ENCODE results near the gene GLMN. TPM values are rescaled to one million over a fixed set of nuclear protein-coding genes. Genes with fewer than 3 reads are reported as not detected.
A peak's percentile ranks its signal among the peaks of the same experiment; 100 is the strongest.

GLMN gene, protein sequence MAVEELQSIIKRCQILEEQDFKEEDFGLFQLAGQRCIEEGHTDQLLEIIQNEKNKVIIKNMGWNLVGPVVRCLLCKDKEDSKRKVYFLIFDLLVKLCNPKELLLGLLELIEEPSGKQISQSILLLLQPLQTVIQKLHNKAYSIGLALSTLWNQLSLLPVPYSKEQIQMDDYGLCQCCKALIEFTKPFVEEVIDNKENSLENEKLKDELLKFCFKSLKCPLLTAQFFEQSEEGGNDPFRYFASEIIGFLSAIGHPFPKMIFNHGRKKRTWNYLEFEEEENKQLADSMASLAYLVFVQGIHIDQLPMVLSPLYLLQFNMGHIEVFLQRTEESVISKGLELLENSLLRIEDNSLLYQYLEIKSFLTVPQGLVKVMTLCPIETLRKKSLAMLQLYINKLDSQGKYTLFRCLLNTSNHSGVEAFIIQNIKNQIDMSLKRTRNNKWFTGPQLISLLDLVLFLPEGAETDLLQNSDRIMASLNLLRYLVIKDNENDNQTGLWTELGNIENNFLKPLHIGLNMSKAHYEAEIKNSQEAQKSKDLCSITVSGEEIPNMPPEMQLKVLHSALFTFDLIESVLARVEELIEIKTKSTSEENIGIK
- total RNA-seq (2021), result 23.6 and 24.8 TPM in 2 replicates
- long read RNA-seq, transcript GLMN-201 (19 exons, 1,995 nt), result major isoform, 119 of 174 reads
- long read RNA-seq, partial matches to known transcripts, result 6 of 174 reads
- long read RNA-seq, other reads (novel, unspliced or antisense), result 46 of 174 reads

DNA sequence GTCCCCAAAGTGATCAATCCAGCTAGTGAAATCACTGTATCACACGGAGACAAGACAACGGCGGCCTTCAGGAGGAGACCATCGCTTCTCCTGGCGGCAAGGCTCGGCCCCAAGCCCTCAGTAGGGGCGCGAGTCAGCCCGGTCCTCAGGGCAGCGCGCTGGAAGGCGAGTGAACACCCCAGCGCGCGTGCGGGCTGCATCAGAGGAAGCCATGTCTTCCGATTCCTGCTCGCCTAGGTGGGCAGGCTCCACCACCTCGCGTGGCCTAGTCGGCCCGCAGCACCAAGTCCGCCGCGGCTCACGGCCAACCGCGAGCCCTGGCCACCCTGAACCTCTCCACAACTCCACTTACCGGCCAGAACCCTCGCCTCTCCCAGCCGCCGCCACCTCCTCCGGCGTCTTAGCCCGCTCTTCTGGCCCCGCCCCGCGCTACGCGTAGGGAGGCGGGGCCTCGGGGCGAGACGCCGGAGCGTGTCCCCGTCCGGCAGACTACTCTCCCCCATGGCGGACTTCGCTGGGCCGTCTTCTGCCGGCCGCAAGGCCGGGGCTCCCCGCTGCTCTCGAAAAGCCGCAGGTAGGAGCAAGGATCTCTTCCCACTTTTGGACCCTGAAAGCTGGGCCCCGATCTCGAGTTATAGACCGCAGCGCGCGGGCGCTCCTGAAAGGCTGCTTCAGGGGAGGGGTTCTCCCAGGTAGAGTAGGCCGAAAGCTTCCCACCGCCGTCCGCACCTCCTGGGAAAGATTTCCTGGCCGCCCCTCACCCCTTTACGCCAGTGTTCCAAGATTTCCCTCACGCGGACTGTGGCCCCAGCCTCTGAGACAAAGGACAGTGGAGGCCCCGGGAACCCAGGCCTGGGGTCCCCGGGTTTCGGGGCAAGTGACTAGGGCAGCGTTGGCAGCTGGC is at the start of gene GLMN, which contains the start of gene RPAP2:
Gene GLMN, minus strand, starts transcription at position 415 of the 904 bp plus-strand sequence. CDS start 988 bp downstream, outside the sequence.
Gene RPAP2, plus strand, starts transcription at position 487 of the 904 bp plus-strand sequence. Its CDS starts 15 bp downstream, at position 502.
- Histone ChIP-seq H3K4me2 (ENCODE audit: insufficient read depth, insufficient read length, low read length) (peak within 1 kb of the TSS; percentile 68), H4K8ac (replicated peaks; ENCODE audit: insufficient read length, low read depth, low read length) (no peak within 1 kb of the TSS), H2BK20ac (ENCODE audit: low read depth, low read length, poor library complexity, severe bottlenecking) (no peak within 1 kb of the TSS), H2AK5ac (ENCODE audit: insufficient read length, low read length) (no peak within 1 kb of the TSS), H2BK5ac (ENCODE audit: insufficient read length, low read length) (no peak within 1 kb of the TSS), H2BK15ac (ENCODE audit: low read depth, low read length) (no peak within 1 kb of the TSS), H3K23ac (ENCODE audit: insufficient read length, low read depth, low read length) (no peak within 1 kb of the TSS), H3K18ac (ENCODE audit: insufficient read length, low read depth, low read length) (peak within 1 kb of the TSS; percentile 94), H3K4ac (ENCODE audit: low read depth, low read length) (no peak within 1 kb of the TSS), H2AFZ (ENCODE audit: low read length) (no peak within 1 kb of the TSS), H3K56ac (ENCODE audit: insufficient read length, low read depth, low read length) (no peak within 1 kb of the TSS), H4K91ac (ENCODE audit: insufficient read length, low read depth, low read length) (no peak within 1 kb of the TSS), H2BK12ac (ENCODE audit: insufficient read length, low read depth, low read length) (peak within 1 kb of the TSS; percentile 2), H2BK120ac (ENCODE audit: low read depth, low read length, poor library complexity, severe bottlenecking) (no peak within 1 kb of the TSS), H4K20me1 (ENCODE audit: control insufficient read depth, insufficient read depth, insufficient read length) (no peaks in the 10 kb centered on the region), H3K4me1 (ENCODE audit: insufficient read depth, low read length) (no peaks in the 10 kb centered on the region; the same call in 1 of the 2 replicates), H3K27me3 (ENCODE audit: insufficient read depth, low read length) (no peaks in the 10 kb centered on the region), H4K5ac (ENCODE audit: insufficient read length, low read depth, low read length) (no peak within 1 kb of the TSS), H3K27ac (ENCODE audit: insufficient read length, low read depth, low read length) (peak within 1 kb of the TSS; percentile 8), H3K23me2 (ENCODE audit: insufficient read length, low read depth, low read length, poor library complexity, severe bottlenecking) (no peaks in the 10 kb centered on the region), H3K9me3 (ENCODE audit: control insufficient read depth, low read depth, low read length) (no peaks in the 10 kb centered on the region), H3K9ac (ENCODE audit: extremely low read depth, insufficient read length, low read length) (peak within 1 kb of the TSS; percentile 82), H3T11ph (ENCODE audit: low read length) (no peak within 1 kb of the TSS), H3K79me1 (ENCODE audit: insufficient read depth, low read depth, low read length, poor library complexity, severe bottlenecking) (no peaks in the 10 kb centered on the region), H3K14ac (ENCODE audit: insufficient read depth, low read length) (peak within 1 kb of the TSS; percentile 92), H3K79me2 (ENCODE audit: insufficient read depth, low read length) (no peaks in the 10 kb centered on the region)
- Mint-ChIP-seq H3K4me3 (peak within 1 kb of the TSS; percentile 94 to 97), H3K4me1 (peaks cover 16 to 20% of the 10 kb centered on the region in 2 experiments), H3K27ac (peak within 1 kb of the TSS; percentile 98 to 100 (median 99)), H3K9me3 (no peaks in the 10 kb centered on the region), H3K36me3 (ENCODE audit: insufficient read depth in 1 of 3, low read depth in 3 of 3) (peaks cover 21 to 43% (median 39%) of the 10 kb centered on the region in 3 experiments), H3K27me3 (ENCODE audit: low read depth) (no peaks in the 10 kb centered on the region)
- WGBS (ENCODE audit: extremely low coverage, insufficient read length, low lambda C conversion rate), result no CpG with 5 or more reads among the region's 76 CpGs
- peak; percentile 84 for DNase-seq
- TF ChIP-seq, protein P1, sequence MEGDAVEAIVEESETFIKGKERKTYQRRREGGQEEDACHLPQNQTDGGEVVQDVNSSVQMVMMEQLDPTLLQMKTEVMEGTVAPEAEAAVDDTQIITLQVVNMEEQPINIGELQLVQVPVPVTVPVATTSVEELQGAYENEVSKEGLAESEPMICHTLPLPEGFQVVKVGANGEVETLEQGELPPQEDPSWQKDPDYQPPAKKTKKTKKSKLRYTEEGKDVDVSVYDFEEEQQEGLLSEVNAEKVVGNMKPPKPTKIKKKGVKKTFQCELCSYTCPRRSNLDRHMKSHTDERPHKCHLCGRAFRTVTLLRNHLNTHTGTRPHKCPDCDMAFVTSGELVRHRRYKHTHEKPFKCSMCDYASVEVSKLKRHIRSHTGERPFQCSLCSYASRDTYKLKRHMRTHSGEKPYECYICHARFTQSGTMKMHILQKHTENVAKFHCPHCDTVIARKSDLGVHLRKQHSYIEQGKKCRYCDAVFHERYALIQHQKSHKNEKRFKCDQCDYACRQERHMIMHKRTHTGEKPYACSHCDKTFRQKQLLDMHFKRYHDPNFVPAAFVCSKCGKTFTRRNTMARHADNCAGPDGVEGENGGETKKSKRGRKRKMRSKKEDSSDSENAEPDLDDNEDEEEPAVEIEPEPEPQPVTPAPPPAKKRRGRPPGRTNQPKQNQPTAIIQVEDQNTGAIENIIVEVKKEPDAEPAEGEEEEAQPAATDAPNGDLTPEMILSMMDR (conservative IDR thresholded peaks at IDR 0.05), result 0 out of 3 replicates have a peak, but pooled peaks have one; percentile 25
